Neuronal stem cell (in vitro differentiated cells): ENCODE data around the gene ZNF385B.

Source experiments
- DNase-seq: peaks from one replicate; pipeline ENCODE4 v3.0.0-alpha.2; 2013; ENCODE audit warnings: low spot score
- H2AFZ ChIP-seq: one replicate; pipeline ENCODE4 v1.6.1; 2013; ENCODE audit warnings: mild to moderate bottlenecking, low read length, inconsistent platforms
- H2AK5ac ChIP-seq: 2 replicates; pipeline ENCODE4 v1.6.1; 2013; ENCODE audit warnings: low read depth, mild to moderate bottlenecking, inconsistent platforms, low read length, moderate library complexity, mixed read lengths
- H2BK120ac ChIP-seq: 2 replicates; pipeline ENCODE4 v1.6.1; 2013; ENCODE audit warnings: low read depth, mild to moderate bottlenecking, inconsistent platforms, low read length, moderate library complexity, mixed read lengths
- H2BK12ac ChIP-seq: one replicate; pipeline ENCODE4 v1.6.1; 2013; ENCODE audit warnings: low read length, inconsistent platforms
- H2BK15ac ChIP-seq: 2 replicates; pipeline ENCODE4 v1.6.1; 2013; ENCODE audit warnings: mild to moderate bottlenecking, low read length, inconsistent platforms, mixed read lengths
- H2BK5ac ChIP-seq: one replicate; pipeline ENCODE4 v1.6.1; 2013; ENCODE audit warnings: inconsistent platforms, mild to moderate bottlenecking, low read length, moderate library complexity
- H3K14ac ChIP-seq: one replicate; pipeline ENCODE4 v1.6.1; 2013; ENCODE audit warnings: low read length, inconsistent platforms
- H3K18ac ChIP-seq: 2 replicates; pipeline ENCODE4 v1.6.1; 2013; ENCODE audit warnings: low read length, inconsistent platforms
- H3K23ac ChIP-seq: 2 replicates; pipeline ENCODE4 v1.6.1; 2013; ENCODE audit warnings: low read depth, mild to moderate bottlenecking, mixed read lengths, low read length, inconsistent platforms; ENCODE audit not compliant: poor library complexity
- H3K27ac ChIP-seq: replicated peaks from 3 replicates; pipeline ENCODE4 v1.5.1; 2013; ENCODE audit warnings: low read length, inconsistent platforms
- H3K27me3 ChIP-seq, 3 experiments: 2 replicates each; pipeline ENCODE4 v1.6.1; 2013; ENCODE audit warnings: low read length in 3 of 3, mild to moderate bottlenecking in 2 of 3, inconsistent platforms in 1 of 3, low read depth in 1 of 3, mixed read lengths in 1 of 3, moderate library complexity in 1 of 3; ENCODE audit not compliant: control insufficient read depth in 3 of 3, insufficient read depth in 3 of 3
- H3K36me3 ChIP-seq, 2 donors: replicated peaks in 1 of 2; 2 replicates each; pipeline ENCODE4 v1.6.1; 2013; ENCODE audit warnings: low read length in 2 of 2; ENCODE audit not compliant: control insufficient read depth in 2 of 2, insufficient read depth in 2 of 2
- H3K4ac ChIP-seq: 2 replicates; pipeline ENCODE4 v1.6.1; 2013; ENCODE audit warnings: inconsistent platforms, mild to moderate bottlenecking, low read length, moderate library complexity
- H3K4me1 ChIP-seq, 2 donors: 1 replicate in 1 of 2; 2 replicates in 1 of 2; pipeline ENCODE4 v1.6.1; 2013; ENCODE audit warnings: low read length in 2 of 2, low read depth in 1 of 2; ENCODE audit not compliant: control insufficient read depth in 2 of 2, insufficient read depth in 1 of 2
- H3K4me2 ChIP-seq: one replicate; pipeline ENCODE4 v1.6.1; 2013; ENCODE audit warnings: mild to moderate bottlenecking, low read length, inconsistent platforms; ENCODE audit not compliant: insufficient read depth, poor library complexity, severe bottlenecking
- H3K4me3 ChIP-seq, 2 donors: 2 replicates each; pipeline ENCODE4 v1.5.1; 2013; ENCODE audit warnings: low read length in 2 of 2, mild to moderate bottlenecking in 2 of 2, inconsistent platforms in 1 of 2, moderate library complexity in 1 of 2
- H3K79me1 ChIP-seq: one replicate; pipeline ENCODE4 v1.6.1; 2013; ENCODE audit warnings: low read depth, mild to moderate bottlenecking, inconsistent platforms, low read length, moderate library complexity
- H3K9ac ChIP-seq: one replicate; pipeline ENCODE4 v1.6.1; 2013; ENCODE audit warnings: mild to moderate bottlenecking, low read depth, low read length, inconsistent platforms; ENCODE audit not compliant: poor library complexity
- H3K9me3 ChIP-seq, 2 donors: replicated peaks in 1 of 2; 2 replicates each; pipeline versions ENCODE3 to v1.6.1; 2013; ENCODE audit warnings: low read length in 2 of 2, mild to moderate bottlenecking in 2 of 2, inconsistent platforms in 1 of 2, low read depth in 1 of 2, mixed read lengths in 1 of 2, moderate library complexity in 1 of 2; ENCODE audit not compliant: control insufficient read depth in 2 of 2, insufficient read depth in 1 of 2
- H4K8ac ChIP-seq: one replicate; pipeline ENCODE4 v1.6.1; 2013; ENCODE audit warnings: low read depth, mild to moderate bottlenecking, inconsistent platforms, low read length, moderate library complexity
- H4K91ac ChIP-seq: one replicate; pipeline ENCODE4 v1.6.1; 2013; ENCODE audit warnings: low read length, low read depth, mild to moderate bottlenecking, inconsistent platforms; ENCODE audit not compliant: poor library complexity
- WGBS, 2 donors: extraction: QIAGEN DNeasy Blood & Tissue Kit; methylation state at CpG; one replicate each; pipeline ENCODE4 v1.1.7; 2013; ENCODE audit warnings: missing lambda C conversion rate in 2 of 2, mixed read lengths in 1 of 2; ENCODE audit not compliant: insufficient read length in 2 of 2, insufficient replicate concordance in 1 of 2; ENCODE audit errors: extremely low coverage in 2 of 2; 5-methylcytosine and 5-hydroxymethylcytosine counted together

ZNF385B gene

GRCh38 chr2:179694963-179695362, 166.4 kb downstream of the ZNF385B start:
- Histone ChIP-seq H2AK5ac (no peak overlapping the region), H3K9ac (no peak overlapping the region), H3K4me1 (no peaks in the 10 kb centered on the region), H2BK12ac (no peak overlapping the region), H2BK5ac (no peak overlapping the region), H3K36me3 (peaks cover 0 to 3% of the 10 kb centered on the region in 2 donors), H3K79me1 (no peaks in the 10 kb centered on the region), H3K9me3 (no peaks in the 10 kb centered on the region), H3K27me3 (no peaks in the 10 kb centered on the region), H2AFZ (no peak overlapping the region), H3K18ac (no peak overlapping the region), H3K4me2 (no peak overlapping the region), H3K27ac (no peak overlapping the region), H4K91ac (no peak overlapping the region), H4K8ac (no peak overlapping the region), H2BK120ac (no peak overlapping the region), H3K4me3 (no peak overlapping the region), H2BK15ac (no peak overlapping the region), H3K4ac (no peak overlapping the region), H3K23ac (no peak overlapping the region), H3K14ac (no peak overlapping the region)
- WGBS, 2 donors, result no CpG with 5 or more reads among the region's 1 CpG
- DNase-seq, result no peak

GRCh38 chr2:179692610-179693009, 168.8 kb downstream of the ZNF385B start:
- no peak overlapping the region for H3K4ac ChIP-seq
- H3K14ac ChIP-seq, result no peak overlapping the region
- no peak overlapping the region for H2BK5ac ChIP-seq
- no peak overlapping the region for H3K4me2 ChIP-seq
- no peak overlapping the region for H2BK120ac ChIP-seq
- H3K23ac ChIP-seq, result no peak overlapping the region
- no CpG with 5 or more reads among the region's 1 CpG for WGBS, 2 donors
- no peak overlapping the region for H4K91ac ChIP-seq
- no peak overlapping the region for H3K18ac ChIP-seq
- H3K27ac ChIP-seq, result no peak overlapping the region
- H2BK12ac ChIP-seq, result no peak overlapping the region
- H2AFZ ChIP-seq, result no peak overlapping the region
- no peaks in the 10 kb centered on the region for H3K79me1 ChIP-seq
- H3K9ac ChIP-seq, result no peak overlapping the region
- H3K36me3 ChIP-seq, result peaks cover 0 to 5% of the 10 kb centered on the region in 2 donors
- H3K4me3 ChIP-seq, result no peak overlapping the region
- H3K9me3 ChIP-seq, result no peaks in the 10 kb centered on the region
- H3K27me3 ChIP-seq, result no peaks in the 10 kb centered on the region
- H2AK5ac ChIP-seq, result no peak overlapping the region
- H3K4me1 ChIP-seq, result no peaks in the 10 kb centered on the region
- peak overlapping the region; percentile 9 for H4K8ac ChIP-seq
- DNase-seq, result no peak
- no peak overlapping the region for H2BK15ac ChIP-seq

- Histone ChIP-seq H3K9me3 (no peaks in the 10 kb centered on the region), H3K14ac (no peak overlapping the region)
Measured at GRCh38 chr2:179692043-179692442, 169.4 kb downstream of the ZNF385B start.

GRCh38 chr2:179691235-179691634, 170.2 kb downstream of the ZNF385B start:
- no peak overlapping the region for H4K8ac ChIP-seq
- no peaks in the 10 kb centered on the region for H3K4me1 ChIP-seq
- H3K4me2 ChIP-seq, result no peak overlapping the region
- no peak overlapping the region for H2AFZ ChIP-seq
- no peak overlapping the region for H3K9ac ChIP-seq
- H3K18ac ChIP-seq, result no peak overlapping the region
- H3K14ac ChIP-seq, result no peak overlapping the region
- H2BK120ac ChIP-seq, result no peak overlapping the region
- H2BK5ac ChIP-seq, result no peak overlapping the region
- H3K23ac ChIP-seq, result no peak overlapping the region
- H3K4me3 ChIP-seq, result no peak overlapping the region
- H3K27ac ChIP-seq, result no peak overlapping the region
- H4K91ac ChIP-seq, result no peak overlapping the region
- H3K79me1 ChIP-seq, result no peaks in the 10 kb centered on the region
- peaks cover 0 to 2% of the 10 kb centered on the region in 2 donors for H3K9me3 ChIP-seq
- H3K27me3 ChIP-seq, result no peaks in the 10 kb centered on the region
- no peak for DNase-seq
- H3K36me3 ChIP-seq, result peaks cover 0 to 5% of the 10 kb centered on the region in 2 donors
- WGBS, 2 donors, result no CpG with 5 or more reads among the region's 3 CpGs
- no peak overlapping the region for H2AK5ac ChIP-seq
- no peak overlapping the region for H2BK12ac ChIP-seq
- no peak overlapping the region for H3K4ac ChIP-seq
- H2BK15ac ChIP-seq, result no peak overlapping the region

More at GRCh38 chr2:179692043-179692442, 169.4 kb downstream of the ZNF385B start:
- H3K9ac ChIP-seq, result no peak overlapping the region
- no peak overlapping the region for H2BK120ac ChIP-seq
- H4K91ac ChIP-seq, result no peak overlapping the region
- H3K4ac ChIP-seq, result no peak overlapping the region
- no peak for DNase-seq
- H3K4me1 ChIP-seq, result no peaks in the 10 kb centered on the region
- no peak overlapping the region for H3K4me2 ChIP-seq
- no peak overlapping the region for H4K8ac ChIP-seq
- no peak overlapping the region for H2BK15ac ChIP-seq
- H2AK5ac ChIP-seq, result no peak overlapping the region
- no peak overlapping the region for H2BK5ac ChIP-seq
- no peak overlapping the region for H3K4me3 ChIP-seq
- H3K27ac ChIP-seq, result no peak overlapping the region
- no peaks in the 10 kb centered on the region for H3K27me3 ChIP-seq
- H3K79me1 ChIP-seq, result no peaks in the 10 kb centered on the region
- peaks cover 0 to 5% of the 10 kb centered on the region in 2 donors for H3K36me3 ChIP-seq
- no CpG with 5 or more reads among the region's 1 CpG for WGBS, 2 donors
- H2BK12ac ChIP-seq, result no peak overlapping the region
- no peak overlapping the region for H3K23ac ChIP-seq
- H3K18ac ChIP-seq, result no peak overlapping the region
- H2AFZ ChIP-seq, result no peak overlapping the region
